Measurements from ENCODE around the gene CHD3.

GRCh38 chr17:7855660-7856010, 33.0 kb upstream of the CHD3 start:
- TF ChIP-seq CTCF (IDR thresholded peaks at IDR 0.05) (no peak), POLR2A (IDR thresholded peaks at IDR 0.05) (no peak)
